Stimulated activated CD4-positive, alpha-beta T cell treated with anti-CD3 and anti-CD28 coated beads, TNF-alpha, amount 100 ng/mL, for 48 hours (primary cell): ENCODE data around the gene EEPD1.

Source experiments
- DNase-seq, 3 donors: peaks; one replicate each; pipeline ENCODE4 v3.0.0-alpha.2; 2020; ENCODE audit warnings: low read depth in 3 of 3

The EEPD1 gene

DNA sequence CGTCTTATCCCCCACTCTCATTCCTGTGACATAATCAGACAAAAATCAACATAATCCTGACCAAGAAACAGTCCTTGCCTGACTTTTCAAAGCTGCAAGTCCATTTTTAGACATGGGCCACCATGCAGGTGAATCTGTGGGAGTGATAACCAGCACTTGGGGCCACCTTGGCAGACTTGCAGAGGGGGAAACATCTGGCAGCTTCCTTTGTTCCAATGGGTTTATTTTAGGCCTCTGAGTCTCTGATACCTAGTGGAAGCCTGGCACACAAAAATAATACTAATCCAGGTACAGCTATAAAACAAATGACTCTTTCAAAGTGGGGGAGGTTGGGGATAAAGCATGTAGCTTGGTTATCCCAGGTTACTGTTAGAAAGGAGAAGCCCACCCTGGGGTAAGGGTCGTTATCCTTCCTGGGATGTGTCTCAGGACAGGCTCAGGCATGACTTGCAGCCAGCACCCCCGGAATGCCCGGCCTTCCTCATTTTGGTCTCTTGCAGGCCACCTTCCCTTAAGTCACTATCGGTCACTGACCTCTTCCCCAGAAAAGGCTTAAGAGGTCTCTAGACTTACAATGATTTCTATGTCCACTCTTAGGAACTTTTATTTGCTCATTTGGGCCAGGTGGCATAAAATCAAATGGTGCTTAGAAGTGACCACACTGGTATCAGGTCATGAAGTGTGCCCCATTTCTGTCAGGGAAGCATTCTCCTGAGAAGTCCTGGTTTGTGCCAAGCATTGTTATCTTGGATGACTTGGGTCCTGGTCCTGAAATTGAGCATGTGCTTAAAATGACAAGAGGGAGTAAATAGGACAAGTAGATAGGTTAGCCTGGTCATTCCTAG is 37.6 kb downstream of the EEPD1 start:
- no peak for DNase-seq

DNA sequence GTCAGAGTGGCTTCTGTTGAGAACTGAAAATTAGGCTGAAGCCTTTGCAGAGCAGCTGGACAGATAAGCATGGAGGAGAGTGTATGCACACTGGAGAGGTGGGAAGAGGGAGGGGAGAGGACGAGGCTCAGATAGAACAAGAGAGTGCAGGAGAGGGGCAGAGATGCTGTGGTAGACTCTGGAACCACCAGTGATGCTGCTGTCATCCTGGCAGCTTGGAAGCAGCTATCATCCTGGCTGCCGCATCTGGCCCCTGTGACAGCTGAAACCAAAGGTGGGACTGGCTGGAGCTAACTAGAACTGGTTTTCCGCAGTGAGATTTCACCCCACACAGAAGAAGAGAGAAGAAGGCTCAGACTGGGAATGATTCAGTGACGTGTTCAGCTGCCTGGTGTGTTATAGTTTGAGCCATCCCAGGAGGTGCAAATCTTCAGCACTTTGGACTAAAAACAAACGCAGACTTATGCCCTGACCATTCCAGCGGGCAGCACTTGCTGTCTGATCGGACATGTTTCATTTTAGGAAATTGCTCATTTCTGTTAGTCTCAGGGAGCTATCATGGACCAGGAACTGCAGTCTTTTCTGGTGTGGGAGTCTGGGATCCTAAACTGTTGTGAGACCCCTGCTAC is 38.4 kb downstream of the EEPD1 start:
- no peak for DNase-seq

DNA sequence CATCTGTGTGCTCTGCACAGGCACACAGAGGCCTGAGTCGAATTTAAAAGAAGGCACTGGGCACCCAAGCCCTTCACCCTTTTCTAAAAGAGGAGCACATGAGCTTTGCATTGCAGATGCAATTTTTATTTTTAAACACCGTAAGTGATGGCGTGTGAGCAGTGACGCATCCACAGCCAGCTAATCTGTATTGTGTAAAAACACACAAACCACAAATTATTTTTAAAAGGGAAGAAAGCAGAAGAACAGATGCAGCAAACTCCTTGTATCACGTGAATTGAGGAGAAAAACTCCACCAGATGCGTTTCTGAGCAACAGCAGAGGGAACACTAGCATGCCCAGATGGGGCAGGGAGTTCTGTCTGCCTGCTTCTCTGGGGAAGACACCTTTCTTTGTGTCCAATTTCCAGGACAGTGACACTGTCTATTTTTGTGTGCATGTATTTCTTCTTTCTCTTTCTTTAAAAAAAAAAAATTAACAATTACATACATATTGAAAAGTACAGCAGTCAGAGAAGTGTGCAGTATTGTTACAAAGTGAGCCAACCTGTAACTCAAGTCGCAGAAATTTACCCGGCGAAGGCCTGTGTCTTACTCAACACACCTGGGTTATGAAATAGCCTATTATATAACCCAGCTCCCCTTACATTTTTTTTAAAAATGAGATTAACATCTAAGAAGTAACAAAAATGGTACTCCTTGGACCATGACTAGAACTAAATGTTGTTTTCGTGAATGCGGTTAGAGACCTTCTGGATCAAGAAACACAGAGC is 39.2 kb downstream of the EEPD1 start:
- no peak for DNase-seq

DNA sequence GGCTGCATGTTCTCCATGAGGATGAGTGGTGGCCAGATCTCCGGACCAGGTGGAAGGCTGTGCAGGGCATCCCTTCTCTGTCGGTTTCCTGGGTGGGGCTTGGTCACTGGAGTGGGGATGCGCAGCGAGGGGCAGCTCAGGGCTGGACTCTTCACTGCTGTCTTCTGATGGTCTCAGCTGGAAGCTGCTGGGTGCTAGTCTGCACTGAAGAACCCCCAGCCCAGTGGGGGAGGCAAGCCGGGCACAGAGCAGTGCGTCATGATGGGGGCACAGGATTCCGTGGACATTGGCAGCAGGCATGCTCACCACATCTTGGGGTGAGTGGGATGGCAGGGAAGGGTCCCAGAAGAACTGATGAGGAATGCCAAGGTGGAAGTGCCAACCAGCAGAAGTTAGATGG is 39.8 kb downstream of the EEPD1 start:
- no peak for DNase-seq

- no peak for DNase-seq
These were observed 45.8 kb downstream of the EEPD1 start for GRCh38 chr7:36198854-36199266.

GRCh38 chr7:36199329-36199728 is 46.3 kb downstream of the EEPD1 start:
- DNase-seq, result no peak

- DNase-seq, result no peak
These were observed 48.2 kb downstream of the EEPD1 start for GRCh38 chr7:36201122-36201723.

GRCh38 chr7:36202398-36202797 is 49.3 kb downstream of the EEPD1 start:
- no peak for DNase-seq

- no peak for DNase-seq
These were observed 50.2 kb downstream of the EEPD1 start for GRCh38 chr7:36203071-36203790.

GRCh38 chr7:36204044-36204663 is 51.1 kb downstream of the EEPD1 start:
- DNase-seq, result no peak

- no peak for DNase-seq
These were observed 52.0 kb downstream of the EEPD1 start for GRCh38 chr7:36204929-36205635.

DNA sequence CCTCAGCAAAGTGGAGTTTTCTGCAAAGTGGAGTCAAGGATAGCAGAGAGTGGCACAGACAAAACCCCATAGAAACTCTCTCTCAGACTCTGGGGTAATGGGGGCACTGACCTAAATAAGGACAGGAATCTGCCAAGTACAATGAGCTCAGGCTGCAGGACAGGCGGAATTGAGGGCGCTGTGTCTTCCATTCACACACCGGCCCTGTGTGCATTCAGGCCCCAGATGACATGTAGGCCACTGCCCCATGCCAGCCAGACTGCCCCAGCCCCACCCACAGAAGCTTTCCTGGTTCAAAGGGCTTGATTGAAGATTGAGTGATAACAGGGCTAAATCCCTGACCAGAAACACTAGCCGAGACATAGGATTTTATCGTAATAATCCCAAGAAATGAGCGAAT is 52.7 kb downstream of the EEPD1 start:
- DNase-seq, result no peak

DNA sequence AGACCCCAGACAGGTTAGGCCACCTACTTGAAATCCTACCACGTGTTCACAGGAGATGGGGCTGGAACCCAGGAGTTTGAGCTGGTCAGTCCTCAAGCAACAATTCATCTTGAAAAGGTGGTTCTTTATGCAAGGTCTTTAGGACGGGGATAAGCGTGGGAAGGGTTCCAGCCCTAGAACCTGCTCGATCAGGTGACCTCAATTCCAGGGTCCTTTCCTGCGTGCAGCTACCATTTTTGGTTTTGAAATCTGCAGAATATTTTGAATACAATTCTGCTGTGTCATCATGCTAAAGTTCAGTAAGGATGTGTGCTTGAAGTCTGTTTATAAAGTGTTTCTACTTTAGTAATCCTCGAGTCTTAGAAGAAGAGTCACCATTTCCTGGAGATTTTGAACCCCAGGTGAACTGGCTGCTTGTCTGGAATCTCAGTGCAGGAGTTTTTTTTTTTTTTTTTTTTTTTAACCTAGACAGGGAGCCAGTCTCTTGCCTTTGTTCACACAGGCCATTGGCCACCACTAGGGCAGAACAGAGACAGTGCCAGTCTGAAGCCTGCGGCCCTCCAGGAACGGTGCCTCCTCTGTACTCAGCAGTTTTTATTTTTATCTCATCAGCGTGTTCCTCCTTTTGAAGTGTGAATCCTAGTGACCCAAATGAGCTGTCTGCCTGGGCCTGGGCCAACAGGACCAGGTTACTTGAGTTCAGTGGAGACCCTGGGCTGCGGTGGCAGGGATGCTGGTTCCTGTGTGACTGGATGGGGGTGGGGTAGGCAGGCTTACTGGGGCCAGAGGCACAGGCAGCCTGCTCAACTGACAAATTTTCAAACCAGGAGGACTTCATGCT is 54.6 kb downstream of the EEPD1 start:
- DNase-seq, result no peak

DNA sequence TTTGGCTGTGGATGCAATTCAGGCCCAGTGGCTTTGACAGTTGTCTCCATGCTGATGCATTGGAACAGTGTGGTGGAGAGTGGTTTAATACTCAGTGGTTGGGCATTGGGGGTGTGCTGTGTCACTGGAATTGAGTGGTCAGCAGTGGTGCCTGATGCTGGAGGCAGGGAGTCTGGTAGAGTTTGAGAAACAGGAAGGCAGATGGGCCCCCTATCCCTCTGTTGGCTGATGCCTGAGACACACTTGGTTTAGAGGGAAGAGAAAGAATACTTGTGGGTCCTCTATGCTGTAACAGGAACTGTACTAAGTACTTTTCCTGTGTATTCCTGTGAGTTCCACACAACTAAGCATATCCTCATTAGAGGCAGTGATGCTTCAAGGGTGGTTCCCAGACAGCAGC is 55.4 kb downstream of the EEPD1 start:
- DNase-seq, result no peak

DNA sequence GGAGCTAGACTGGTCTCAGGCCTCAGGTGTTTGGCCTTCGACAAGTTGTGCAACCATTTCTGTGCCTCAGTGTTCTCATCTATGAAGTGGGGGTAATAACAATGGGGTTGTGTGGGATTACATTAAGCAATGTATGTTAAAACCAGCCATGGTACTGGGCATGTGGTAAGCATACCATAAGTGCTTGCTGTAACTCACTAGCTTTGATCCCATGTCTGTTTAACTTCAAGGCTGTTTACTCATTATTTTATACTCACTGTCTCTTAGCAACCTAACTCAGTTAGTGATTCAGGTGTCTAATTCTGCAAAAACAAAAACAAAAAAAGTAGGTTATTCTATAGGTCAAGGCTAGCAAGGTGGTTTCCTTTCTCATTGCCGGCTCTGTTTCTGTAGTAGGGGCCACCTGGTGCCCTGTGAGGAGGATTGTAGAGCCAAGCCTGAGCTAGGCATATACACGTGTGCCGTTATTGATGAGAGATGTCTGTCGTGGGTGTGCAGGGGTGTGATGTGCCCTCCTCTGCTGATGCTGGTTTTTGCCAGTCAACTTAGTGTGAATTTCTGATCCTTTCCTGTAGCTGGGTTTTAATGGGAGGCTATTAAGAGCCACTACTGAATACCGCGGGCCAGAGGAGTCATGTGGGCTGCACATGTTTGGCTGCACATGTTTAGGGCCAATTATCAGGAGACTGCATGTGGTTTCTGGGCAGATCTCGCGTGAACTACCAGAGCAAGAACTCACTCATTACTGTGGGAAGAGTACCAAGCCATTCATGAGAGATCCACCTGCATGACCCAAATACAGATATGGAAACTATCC is 56.2 kb downstream of the EEPD1 start:
- DNase-seq, result no peak

DNA sequence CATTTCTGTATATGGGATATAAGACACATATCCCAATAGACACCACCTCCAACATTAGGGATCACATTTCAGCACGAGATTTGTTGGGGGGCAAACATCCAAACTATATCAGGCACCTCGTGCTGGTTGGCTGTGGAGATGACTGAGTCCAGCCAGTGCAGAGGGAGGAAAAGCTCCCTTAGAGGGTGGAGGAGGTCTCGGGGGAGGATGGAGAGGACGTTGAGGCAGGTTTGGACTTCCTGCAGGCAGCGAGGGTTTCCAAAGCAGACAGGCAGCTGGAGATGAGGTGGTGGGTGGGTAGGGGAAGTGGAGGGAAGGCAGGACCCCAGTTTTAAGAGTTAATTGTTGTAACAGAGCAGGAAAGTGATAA is 56.7 kb downstream of the EEPD1 start:
- no peak for DNase-seq

DNA sequence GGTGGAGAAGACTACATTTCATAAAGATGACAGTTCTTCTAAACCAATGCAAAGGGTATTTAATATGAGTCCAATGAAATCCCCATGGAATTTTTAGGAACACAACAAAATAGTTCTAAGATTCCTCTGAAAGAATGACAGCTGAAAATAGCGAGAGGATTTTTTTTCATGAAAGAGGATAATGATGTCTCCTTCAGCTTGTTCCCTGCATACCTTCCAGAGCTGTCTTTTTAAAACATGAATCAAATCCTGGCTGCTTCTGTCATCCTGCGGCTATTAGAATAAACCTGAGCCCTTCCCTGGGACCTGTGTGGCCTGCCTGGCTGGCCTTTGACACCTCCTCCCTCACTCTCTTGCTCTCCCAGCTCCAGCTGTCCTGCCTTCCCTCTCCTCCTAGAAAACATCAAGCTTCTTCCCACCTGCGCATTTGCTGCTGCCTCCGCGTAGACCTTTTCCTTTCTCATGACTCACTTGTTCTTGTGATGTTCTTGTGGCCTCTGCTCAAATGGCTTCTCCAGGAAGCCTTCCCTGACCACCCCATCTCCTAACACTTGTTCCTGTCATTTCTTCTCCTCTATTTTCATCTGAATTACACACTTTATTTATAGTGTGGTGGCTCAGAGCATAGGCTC is 57.4 kb downstream of the EEPD1 start:
- no peak for DNase-seq
